HPDE6-E6E7 (cell line): ENCODE measurements around the gene ZNF25.
"Not testable (repeated sequence)": the region's sequence is repeated elsewhere in the genome, so short reads cannot be mapped to it uniquely, and the experiment has no call there.

ENCODE experiments used
- DNase-seq: peaks from one replicate; pipeline ENCODE4 v3.0.0; 2011; ENCODE audit warnings: missing footprints; ENCODE audit errors: extremely low spot score

The ZNF25 gene

DNA sequence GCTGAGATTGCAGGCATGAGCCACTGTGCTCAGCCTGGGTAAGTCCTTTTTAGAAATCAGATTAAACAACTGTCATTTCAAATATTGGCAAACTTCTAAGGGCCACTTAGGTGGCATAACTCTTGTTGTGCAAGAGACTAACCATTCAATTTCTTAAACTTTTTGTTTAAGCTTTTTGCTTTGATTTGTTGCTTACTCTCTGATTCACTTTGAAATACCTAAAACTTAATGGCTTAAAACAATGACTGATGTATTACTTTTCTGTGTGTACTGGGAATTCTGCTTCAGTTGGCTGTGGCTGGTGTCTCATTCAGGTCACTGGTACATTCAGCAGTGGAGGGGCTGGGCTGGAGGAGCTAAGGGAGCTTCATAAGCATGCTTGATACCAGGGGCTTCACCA is 28.9 kb downstream of the ZNF25 start:
- no peak for DNase-seq

DNA sequence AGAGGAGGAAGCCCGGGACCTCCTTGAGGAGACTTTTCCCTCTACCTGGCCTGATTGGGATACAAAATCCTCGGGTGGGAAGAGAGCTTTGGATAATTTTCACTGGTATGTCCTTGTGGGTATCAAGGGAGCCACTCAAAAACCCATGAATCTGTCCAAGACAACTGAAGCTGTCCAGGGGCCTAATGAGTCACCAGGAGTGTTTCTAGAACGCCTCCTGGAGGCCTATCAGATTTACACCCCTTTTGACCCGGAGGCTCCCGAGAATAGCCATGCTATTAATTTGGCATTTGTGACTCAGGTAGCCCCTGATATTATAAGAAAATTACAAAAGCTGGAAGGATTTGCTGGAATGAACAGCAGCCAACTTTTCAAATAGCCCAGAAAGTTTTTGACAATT is 38.6 kb downstream of the ZNF25 start:
- no peak for DNase-seq

DNA sequence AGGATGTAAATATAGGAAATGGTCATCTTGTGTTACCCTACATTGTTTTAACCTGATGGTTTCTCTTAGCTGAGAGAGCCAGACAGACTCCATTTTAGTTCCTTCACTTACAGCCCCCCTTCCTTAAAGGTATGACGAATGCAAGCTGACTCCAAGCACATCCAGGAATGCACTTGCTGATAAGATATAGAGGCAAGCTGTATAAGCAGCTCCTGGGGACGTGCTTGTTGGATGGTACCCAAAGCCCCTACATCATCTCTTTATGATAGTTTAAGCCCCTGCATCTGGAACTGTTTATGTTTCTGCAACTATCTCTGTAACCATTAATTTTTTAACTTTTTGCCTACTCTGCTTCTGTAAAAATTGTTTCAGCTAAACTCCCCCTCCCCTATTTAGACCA is 41.7 kb downstream of the ZNF25 start:
- DNase-seq, result no peak

DNA sequence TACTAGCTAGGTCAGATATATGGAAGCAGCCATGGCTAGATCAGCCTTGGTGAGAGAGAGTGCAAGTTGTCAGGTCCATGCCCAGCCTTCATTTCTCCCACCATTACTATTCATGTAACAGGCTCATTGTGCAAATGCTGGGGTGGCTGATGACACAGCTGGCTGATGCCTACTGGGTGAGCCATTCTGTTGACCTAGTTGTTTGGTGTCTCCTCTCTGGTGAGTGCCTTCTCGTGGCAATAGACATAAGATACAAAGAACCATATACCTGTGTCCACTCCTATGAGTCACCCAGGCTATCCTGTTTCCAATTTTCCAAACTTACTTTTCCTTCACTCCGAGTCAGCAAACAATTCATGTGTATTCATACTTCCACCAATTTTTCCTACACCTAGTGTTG is 46.0 kb downstream of the ZNF25 start:
- no peak for DNase-seq

DNA sequence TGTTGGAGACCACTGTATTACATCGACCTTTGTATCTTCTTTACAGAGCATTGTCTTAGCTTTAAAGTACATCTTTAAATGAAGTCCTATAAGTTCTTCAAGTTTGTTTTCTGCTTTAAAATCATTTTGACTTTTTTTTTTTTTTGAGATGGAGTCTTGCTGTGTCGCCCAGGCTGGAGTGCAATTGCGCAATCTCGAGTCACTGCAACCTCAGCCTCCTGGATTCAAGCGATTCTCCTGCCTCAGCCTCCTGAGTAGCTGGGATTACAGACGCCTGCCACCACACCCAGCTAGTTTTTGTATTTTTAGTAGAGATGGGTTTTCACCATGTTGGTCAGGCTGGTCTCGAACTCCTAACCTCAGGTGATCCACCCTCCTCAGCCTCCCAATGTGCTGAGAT is 68.3 kb downstream of the ZNF25 start:
- DNase-seq, result not testable (repeated sequence)

DNA sequence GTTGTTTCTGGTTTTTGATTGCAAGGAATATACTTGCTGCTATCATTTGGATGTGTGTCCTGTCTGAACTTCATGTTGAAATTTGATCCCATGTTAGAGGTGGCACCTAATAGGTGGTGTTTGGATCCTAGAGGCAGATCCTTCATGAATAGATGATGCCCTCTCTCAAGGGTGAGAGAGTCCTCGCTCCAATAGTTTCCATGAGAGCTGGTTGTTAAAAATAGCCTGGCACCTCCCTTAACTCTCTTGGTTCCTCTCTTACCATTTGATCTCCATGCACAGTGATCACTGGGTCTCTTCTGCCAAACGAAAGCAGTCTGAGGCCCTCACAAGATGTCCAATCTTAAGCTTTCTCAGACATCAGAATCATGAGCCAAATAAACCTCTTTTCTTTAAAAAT is 70.1 kb downstream of the ZNF25 start:
- no peak for DNase-seq
